ENCODE results near the gene GRIA3. TPM values are rescaled to one million over a fixed set of nuclear protein-coding genes. Genes with fewer than 3 reads are reported as not detected.
"Not testable (repeated sequence)": the region's sequence is repeated elsewhere in the genome, so short reads cannot be mapped to it uniquely, and the experiment has no call there.

Gene GRIA3
- total RNA-seq, 1 experiment from 2014 or later = not detected

DNA sequence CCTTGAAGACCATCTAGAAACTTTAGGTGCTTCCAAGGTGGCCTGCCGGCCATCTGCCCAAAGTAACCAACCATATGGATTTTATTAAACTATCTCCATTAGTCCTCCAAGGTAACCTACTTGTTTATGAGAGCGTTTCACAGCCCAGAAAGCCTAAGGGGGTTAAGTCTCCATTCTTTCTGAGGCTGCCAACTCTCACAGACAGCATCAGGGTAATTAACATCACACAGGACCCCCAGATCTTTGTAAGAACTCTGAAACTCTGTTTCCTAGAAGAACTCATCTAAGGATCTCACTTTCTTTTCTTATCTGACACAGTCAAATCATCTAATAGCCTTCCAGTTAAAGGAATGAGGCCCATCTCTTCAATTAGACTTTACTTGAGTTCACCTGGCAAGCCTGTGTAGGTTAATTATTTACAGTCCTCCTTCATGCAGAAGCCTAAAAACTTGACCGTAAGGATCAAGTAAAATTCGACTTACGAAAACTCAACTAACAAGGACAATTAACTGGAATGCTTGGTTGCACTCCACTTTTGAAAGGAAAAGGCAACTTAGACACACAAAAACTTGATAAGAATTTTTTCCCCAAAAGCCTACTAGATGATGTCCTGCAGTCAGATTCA lies 252.5 kb downstream of the GRIA3 start:
- no peaks in the 10 kb centered on the region for H4K20me1 ChIP-seq (ENCODE audit: insufficient read depth)
- no peaks in the 10 kb centered on the region for H3K9me2 ChIP-seq (ENCODE audit: insufficient read depth)
- POLR2A ChIA-PET = no interaction called here
- intact Hi-C loops (cut with micrococcal nuclease) = no loop called here
- TF ChIP-seq, protein P1, sequence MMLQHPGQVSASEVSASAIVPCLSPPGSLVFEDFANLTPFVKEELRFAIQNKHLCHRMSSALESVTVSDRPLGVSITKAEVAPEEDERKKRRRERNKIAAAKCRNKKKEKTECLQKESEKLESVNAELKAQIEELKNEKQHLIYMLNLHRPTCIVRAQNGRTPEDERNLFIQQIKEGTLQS (IDR thresholded peaks at IDR 0.05) = no peak
- TF ChIP-seq, protein P2, sequence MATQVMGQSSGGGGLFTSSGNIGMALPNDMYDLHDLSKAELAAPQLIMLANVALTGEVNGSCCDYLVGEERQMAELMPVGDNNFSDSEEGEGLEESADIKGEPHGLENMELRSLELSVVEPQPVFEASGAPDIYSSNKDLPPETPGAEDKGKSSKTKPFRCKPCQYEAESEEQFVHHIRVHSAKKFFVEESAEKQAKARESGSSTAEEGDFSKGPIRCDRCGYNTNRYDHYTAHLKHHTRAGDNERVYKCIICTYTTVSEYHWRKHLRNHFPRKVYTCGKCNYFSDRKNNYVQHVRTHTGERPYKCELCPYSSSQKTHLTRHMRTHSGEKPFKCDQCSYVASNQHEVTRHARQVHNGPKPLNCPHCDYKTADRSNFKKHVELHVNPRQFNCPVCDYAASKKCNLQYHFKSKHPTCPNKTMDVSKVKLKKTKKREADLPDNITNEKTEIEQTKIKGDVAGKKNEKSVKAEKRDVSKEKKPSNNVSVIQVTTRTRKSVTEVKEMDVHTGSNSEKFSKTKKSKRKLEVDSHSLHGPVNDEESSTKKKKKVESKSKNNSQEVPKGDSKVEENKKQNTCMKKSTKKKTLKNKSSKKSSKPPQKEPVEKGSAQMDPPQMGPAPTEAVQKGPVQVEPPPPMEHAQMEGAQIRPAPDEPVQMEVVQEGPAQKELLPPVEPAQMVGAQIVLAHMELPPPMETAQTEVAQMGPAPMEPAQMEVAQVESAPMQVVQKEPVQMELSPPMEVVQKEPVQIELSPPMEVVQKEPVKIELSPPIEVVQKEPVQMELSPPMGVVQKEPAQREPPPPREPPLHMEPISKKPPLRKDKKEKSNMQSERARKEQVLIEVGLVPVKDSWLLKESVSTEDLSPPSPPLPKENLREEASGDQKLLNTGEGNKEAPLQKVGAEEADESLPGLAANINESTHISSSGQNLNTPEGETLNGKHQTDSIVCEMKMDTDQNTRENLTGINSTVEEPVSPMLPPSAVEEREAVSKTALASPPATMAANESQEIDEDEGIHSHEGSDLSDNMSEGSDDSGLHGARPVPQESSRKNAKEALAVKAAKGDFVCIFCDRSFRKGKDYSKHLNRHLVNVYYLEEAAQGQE (IDR thresholded peaks at IDR 0.05; ENCODE audit: low read depth) = no peak
- TF ChIP-seq SRF (IDR thresholded peaks at IDR 0.05; ENCODE audit: low read depth) = no peak
- no peak overlapping the region for H3K9ac ChIP-seq (ENCODE audit: low read length)
- BruUV-seq (replicated peaks) = no TSS peak
- no peaks in the 10 kb centered on the region for H3K4me1 ChIP-seq (ENCODE audit: control insufficient read depth in 1 of 2, insufficient read depth in 2 of 2, low read length in 2 of 2)
- H3K27me3 ChIP-seq (ENCODE audit: insufficient read depth, low read length) = no peaks in the 10 kb centered on the region
- no peaks in the 10 kb centered on the region for H3K36me3 ChIP-seq (ENCODE audit: control insufficient read depth in 1 of 2, insufficient read depth in 2 of 2, low read length in 2 of 2)
- H3K4me2 ChIP-seq (ENCODE audit: low read length) = no peak overlapping the region
- ATAC-seq (no peak), DNase-seq (ENCODE audit: low read depth, low spot score) (no peak)
- CTCF ChIA-PET = no interaction called here
- H3K79me2 ChIP-seq (ENCODE audit: insufficient read depth, low read length) = no peaks in the 10 kb centered on the region
- H3K4me3 ChIP-seq (replicated peaks in 1 of 2; ENCODE audit: low read depth in 1 of 2, low read length in 2 of 2) = no peak overlapping the region
- no peak overlapping the region for H3K27ac ChIP-seq (ENCODE audit: low read depth, low read length)
- H3K9me3 ChIP-seq (ENCODE audit: control insufficient read depth in 1 of 2, insufficient read depth in 1 of 2, low read depth in 1 of 2, low read length in 2 of 2) = no peaks in the 10 kb centered on the region
- no peak overlapping the region for H2AFZ ChIP-seq (ENCODE audit: low read depth, low read length, poor library complexity, severe bottlenecking)
- RAD21 ChIA-PET (ENCODE audit: low non-redundant PET in 1 of 2, low total read pairs in 2 of 2, uncharacterized antibody in 2 of 2, unreplicated experiment in 2 of 2) = no interaction called here

DNA sequence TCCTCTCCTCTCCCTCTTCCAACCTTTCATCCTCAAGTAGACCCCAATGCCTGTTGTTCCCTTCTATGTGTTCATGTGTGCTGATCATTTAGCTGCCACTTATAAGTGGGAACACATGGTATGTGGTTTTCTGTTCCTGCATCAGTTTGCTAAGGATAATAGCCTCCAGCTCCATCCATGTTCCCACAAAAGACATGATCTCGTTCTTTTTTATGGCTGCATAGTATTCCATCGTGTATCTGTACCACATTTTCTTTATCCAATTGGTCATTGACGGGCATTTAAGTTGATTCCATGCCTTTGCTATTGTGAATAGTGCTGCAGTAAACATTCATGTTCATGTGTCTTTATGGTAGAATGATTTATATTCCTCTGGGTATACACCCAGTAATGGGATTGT lies 255.8 kb downstream of the GRIA3 start:
- H3K36me3 ChIP-seq (ENCODE audit: control insufficient read depth in 1 of 2, insufficient read depth in 2 of 2, low read length in 2 of 2); H3K9me3 ChIP-seq (ENCODE audit: control insufficient read depth in 1 of 2, insufficient read depth in 1 of 2, low read depth in 1 of 2, low read length in 2 of 2); H4K20me1 ChIP-seq (ENCODE audit: insufficient read depth); H3K4me1 ChIP-seq (ENCODE audit: control insufficient read depth in 1 of 2, insufficient read depth in 2 of 2, low read length in 2 of 2); RAD21 ChIA-PET (ENCODE audit: low non-redundant PET in 1 of 2, low total read pairs in 2 of 2, uncharacterized antibody in 2 of 2, unreplicated experiment in 2 of 2); H3K27ac ChIP-seq (ENCODE audit: low read depth, low read length); H3K79me2 ChIP-seq (ENCODE audit: insufficient read depth, low read length); CTCF ChIA-PET; H3K4me3 ChIP-seq (replicated peaks in 1 of 2; ENCODE audit: low read depth in 1 of 2, low read length in 2 of 2); H3K9ac ChIP-seq (ENCODE audit: low read length); intact Hi-C loops (cut with micrococcal nuclease); DNase-seq (ENCODE audit: low read depth, low spot score); H3K27me3 ChIP-seq (ENCODE audit: insufficient read depth, low read length); H3K4me2 ChIP-seq (ENCODE audit: low read length); POLR2A ChIA-PET; H3K9me2 ChIP-seq (ENCODE audit: insufficient read depth); BruUV-seq (replicated peaks); ATAC-seq; H2AFZ ChIP-seq (ENCODE audit: low read depth, low read length, poor library complexity, severe bottlenecking): not testable (repeated sequence)
